Measurements from ENCODE around the gene CCR5AS.

Gene CCR5AS

GRCh38 chr3:46365737-46366524 is 40.9 kb downstream of the CCR5AS start (continued):
- no peak for TF ChIP-seq ATF3 (IDR thresholded peaks at IDR 0.05; ENCODE audit: insufficient read depth, low read depth, low read length)
- TF ChIP-seq RBBP5 (IDR thresholded peaks at IDR 0.05; ENCODE audit: borderline replicate concordance, low read depth, low read length), result no peak
- TF ChIP-seq CHD7 (IDR thresholded peaks at IDR 0.05; ENCODE audit: insufficient replicate concordance, low read length), result no peak
- no peak for TF ChIP-seq BACH1 (IDR thresholded peaks at IDR 0.05; ENCODE audit: low read length)
- TF ChIP-seq TEAD4 (IDR thresholded peaks at IDR 0.05; ENCODE audit: low read depth, low read length), result no peak
- TF ChIP-seq JUND (IDR thresholded peaks at IDR 0.05; ENCODE audit: low read length), result no peak
